Stimulated activated CD4-positive, alpha-beta T cell treated with anti-CD3 and anti-CD28 coated beads, Interleukin-12 subunit alpha, Interleukin-12 subunit beta, amount 100 ng/mL, for 48 hours (primary cell): ENCODE data around the gene MPC2.
"Not testable (repeated sequence)": the region's sequence is repeated elsewhere in the genome, so short reads cannot be mapped to it uniquely, and the experiment has no call there.

Experiments used
- DNase-seq, 3 donors: peaks; one replicate each; pipeline ENCODE4 v3.0.0-alpha.2; 2020; ENCODE audit warnings: low read depth in 2 of 3, low spot score in 1 of 3

The MPC2 gene

GRCh38 chr1:167935216-167936067 is 1.4 kb downstream of the MPC2 start:
- DNase-seq: peak; percentile 7 to 19 (median 8)

- DNase-seq: no peak
These were observed 2.3 kb downstream of the MPC2 start for GRCh38 chr1:167934426-167935215.

DNA sequence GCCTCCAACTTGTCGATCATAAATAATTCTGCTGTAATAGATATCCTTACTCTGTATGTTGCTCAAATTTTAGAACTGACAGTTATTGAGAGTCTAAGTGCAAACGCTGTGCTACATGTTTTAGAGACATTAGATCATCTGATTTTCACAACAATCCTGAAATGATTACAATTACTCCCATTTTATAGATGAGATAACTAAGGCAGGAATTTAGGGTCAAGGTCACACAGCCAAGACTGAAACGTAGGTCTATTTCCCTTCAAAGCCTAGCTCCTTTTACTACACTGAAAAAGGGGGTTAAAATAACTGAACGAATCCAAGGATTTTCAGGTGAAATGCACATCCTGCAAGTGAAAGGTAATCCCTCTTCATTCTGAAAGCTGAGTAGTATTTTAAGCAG is 3.1 kb downstream of the MPC2 start:
- no peak for DNase-seq

- no peak for DNase-seq
These were observed 7.1 kb downstream of the MPC2 start for GRCh38 chr1:167929725-167930124.

- not testable (repeated sequence) for DNase-seq
These were observed 8.0 kb downstream of the MPC2 start for GRCh38 chr1:167928919-167929318.

DNA sequence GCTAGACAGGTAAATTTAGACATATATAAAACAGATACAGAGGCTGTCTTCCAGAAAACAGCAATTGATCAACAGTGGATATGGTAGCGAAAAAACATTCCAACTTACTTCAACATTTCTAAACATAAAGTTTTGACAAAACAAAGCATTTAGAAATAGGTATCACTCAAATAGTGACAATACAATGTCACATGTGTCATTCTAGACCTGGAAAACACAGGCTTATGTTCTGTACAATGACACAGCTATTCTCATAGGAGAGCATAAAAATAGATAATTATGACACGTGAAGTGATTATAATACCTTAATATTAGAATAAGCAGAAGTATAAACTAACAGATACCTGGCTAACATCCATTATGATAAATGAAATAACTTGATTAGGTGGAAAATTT is 8.4 kb downstream of the MPC2 start:
- no peak for DNase-seq

GRCh38 chr1:167927046-167927754 is 9.7 kb downstream of the MPC2 start:
- DNase-seq: no peak

DNA sequence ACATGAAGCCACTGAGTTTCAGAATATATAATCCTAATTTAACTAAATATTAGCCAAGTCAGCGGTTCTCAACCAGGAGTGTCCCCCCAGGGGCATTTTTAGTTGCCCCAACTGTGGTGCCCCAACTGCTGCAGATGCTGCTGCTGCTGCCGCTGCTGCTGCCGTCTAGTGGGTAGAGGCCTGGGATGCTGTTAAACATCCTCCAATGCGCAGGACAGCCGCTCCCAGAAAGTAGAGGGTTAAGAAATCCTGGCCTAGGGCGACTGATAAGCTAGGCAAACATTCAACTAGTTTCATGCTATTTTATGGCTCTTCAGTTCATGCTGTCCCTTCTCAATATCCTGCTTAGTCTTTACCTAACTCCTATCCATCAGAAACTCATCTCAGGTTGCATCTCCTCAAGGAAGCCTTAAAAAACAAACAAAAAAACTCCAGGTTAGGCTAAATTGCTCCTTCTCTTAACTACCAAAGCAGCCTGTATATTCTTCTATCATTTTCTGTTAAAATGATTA is 10.3 kb downstream of the MPC2 start:
- DNase-seq: no peak

GRCh38 chr1:167924543-167925231 is 12.2 kb downstream of the MPC2 start:
- DNase-seq: no peak

DNA sequence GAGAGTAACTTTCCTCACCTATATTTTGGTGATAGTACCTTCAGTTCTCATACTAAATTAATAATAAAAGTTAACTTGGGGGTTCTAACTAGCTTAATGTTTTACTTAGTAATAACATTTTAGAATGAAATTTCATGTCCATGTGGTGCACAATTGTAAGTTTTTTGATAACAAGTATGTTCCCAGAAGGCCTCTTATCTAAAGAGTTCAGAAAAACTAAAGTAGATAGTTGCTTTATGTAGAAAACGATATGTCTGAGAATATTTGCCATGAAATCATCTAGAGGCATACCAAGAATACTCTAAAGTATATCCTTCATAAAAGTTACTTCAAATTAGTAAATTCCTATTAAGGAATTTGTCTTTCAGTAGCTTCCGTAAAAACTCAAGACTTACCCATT is 12.8 kb downstream of the MPC2 start:
- no peak for DNase-seq

DNA sequence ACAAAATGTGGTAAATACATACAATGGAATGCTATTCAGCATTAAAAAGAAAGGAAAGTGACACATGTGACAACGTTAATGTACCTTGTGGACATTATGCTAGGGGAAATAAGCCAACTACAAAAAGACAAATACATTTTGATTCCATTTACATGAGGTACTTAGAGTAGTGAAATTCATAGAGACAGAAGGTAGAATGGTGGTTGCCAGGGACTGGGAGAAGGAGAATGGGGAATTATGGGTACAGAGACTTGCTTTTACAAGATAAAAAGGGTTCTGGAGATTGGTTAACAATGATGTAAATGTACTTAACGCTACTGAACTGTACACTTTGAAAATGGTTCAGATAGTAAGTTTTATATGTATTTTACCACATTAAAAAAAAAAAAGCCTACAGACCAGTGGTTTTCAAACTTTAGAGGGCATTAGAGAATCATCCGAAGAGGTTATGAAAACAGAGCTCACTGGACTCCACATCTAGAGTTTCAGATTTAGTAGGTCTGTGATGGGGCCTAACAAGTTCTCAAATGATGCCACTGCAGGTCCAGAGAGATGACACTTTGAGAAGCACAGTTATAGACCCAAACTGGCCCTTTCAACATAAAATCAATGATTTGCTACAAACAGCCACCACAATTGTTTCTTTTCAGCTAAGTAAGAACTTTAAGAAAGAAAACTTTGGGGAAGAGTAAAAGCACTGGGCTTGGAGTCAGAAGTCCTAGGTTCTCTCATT is 13.4 kb downstream of the MPC2 start:
- no peak for DNase-seq

DNA sequence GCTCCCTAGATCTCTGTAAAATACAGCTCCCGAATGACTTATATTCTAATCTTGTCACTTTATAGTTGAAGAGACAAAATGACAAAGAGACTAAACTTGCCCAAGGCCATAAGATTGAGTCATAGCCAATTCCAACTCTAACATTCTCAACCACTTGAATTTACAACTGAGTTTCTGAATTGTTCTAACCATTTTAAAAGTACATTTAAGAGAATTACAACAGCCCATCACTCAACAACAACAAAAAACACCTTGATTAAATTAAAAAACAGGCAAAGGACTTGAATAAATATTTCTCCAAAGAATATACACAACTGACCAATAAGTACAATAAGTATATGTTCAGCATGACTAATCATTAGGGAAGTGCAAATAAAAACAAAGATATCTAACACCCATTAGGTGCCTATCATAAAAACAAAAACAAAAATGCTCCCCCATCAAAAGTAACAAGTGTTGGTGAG is 14.2 kb downstream of the MPC2 start:
- no peak for DNase-seq

GRCh38 chr1:167922023-167922422 is 14.8 kb downstream of the MPC2 start:
- no peak for DNase-seq

DNA sequence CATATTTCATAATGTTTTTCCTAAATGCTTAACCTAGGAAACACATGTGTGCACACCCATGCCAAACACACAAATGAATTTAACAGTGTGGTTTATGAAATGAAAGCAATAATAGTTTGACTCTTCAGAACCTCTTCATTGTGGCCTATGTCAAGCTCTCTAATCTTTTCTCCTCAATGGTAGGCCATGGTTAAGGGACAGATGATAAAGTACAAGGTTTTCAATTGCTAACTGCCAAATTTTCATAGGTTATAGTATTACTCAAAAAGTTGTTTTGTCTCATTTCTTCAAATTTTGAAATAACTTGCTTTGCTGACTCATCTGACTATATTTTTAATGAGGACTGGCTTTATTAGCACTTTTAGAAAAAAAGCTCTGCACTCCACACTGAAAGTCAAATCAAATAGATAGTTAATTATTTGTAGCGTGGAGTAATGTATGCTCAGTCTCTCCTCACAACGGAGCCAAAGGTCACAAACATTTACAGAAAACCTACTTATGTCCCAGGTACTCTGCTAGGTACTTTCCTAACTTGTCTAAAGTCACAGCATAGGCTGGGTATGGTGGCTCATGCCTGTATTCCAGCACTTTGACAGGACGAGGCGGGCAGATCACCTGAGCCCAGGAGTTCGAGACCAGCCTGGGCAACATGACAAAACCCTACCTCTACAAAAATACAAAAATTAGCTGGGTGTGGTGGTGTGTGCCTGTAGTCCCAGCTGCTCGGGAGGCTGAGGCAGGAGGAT is 19.9 kb downstream of the MPC2 start:
- no peak for DNase-seq

GRCh38 chr1:167915569-167915968 is 21.3 kb downstream of the MPC2 start:
- DNase-seq: no peak

DNA sequence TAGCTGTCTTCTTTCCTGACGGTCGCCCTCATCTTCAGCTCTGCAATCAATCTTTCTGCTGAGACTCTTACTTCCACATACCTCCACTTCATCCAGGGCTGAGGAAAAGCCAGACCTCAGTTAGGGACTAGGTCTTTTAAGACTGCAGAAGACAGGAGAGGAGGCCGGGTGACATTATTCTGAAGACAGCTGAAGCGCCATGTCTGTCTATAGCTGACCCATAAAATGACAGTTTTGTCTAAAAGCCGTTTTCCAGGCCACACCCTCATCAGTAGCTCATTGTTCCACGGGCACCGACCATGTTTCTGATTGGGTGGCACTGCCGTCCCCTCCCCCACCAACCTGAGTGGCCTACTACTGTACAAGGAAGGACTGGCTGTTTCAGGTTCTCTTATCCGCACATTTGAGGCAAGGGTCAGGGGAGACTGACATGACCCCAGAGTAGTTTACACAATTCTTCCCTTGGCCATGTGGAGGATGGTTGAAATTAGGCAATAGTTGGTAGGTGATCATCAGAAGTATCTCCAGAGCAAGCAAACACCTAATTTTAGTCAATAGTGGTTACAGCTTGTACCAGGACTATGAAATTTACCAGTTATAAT is 22.9 kb downstream of the MPC2 start, which contains the start of gene ADCY10:
Gene ADCY10 (minus strand): TSS at position 240 of the 602 bp plus-strand sequence. CDS start 8,994 bp downstream, outside the sequence.
- DNase-seq: no peak

DNA sequence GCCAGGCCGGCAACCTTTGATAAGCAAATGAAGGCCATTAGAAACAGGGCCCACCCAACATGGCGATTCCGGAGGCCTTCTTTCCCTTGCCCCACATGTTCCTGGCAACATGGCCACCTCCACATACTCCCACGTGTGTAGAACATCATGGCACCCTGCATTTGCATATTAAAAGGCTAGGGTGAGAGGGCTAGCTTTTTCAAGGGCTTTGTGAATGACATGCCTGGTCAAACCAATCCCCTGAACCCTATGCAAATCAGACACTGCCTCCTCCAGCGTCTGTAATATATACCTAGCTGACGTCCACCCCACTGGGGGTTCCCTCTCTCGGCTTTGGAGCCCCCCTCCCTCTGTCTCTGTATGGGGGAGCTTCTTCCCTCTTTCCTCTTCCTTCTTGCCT is 24.6 kb downstream of the MPC2 start:
- DNase-seq: no peak

DNA sequence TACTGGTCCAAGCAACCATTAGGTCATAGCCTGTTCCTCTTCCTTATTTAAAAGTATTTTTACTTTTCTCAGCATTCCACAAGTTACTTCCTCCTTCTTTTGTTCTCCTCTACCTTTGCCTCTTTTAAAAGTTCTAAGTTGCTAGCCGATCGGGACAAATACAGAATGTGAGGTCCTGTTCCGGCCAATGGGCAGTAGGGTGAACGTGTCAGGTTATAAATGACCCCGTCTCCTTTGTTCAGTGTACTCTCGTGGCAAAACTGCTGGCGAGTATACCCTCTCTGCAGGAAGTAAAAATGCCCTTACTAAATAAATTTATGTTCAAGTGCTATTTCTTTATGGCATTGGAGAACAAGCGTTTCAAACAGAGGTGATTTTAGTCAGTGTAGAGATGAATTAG is 25.5 kb downstream of the MPC2 start:
- no peak for DNase-seq

DNA sequence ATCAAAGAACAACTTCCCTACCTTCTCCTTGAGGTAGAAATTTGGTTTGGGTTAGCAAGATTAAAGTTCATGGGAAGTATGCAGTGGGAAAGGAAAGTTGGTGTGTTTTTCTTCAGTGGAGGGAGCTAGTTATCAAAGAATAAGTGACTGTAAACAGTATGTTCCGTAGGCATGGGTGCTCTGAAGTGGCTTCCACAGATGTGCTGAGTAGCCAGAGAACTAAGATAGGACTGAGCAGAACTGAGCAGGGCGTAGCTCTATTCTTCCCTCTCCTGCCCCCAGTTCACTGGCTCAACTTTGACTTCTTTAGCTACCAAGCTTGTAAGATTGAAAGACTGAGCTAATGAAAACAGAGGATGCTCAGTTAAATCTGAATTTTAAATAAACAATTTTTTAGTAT is 26.3 kb downstream of the MPC2 start:
- DNase-seq: no peak
